ENCODE data around the gene LIPT1.
"Not testable (repeated sequence)": the region's sequence is repeated elsewhere in the genome, so short reads cannot be mapped to it uniquely, and the experiment has no call there.

The LIPT1 gene

DNA sequence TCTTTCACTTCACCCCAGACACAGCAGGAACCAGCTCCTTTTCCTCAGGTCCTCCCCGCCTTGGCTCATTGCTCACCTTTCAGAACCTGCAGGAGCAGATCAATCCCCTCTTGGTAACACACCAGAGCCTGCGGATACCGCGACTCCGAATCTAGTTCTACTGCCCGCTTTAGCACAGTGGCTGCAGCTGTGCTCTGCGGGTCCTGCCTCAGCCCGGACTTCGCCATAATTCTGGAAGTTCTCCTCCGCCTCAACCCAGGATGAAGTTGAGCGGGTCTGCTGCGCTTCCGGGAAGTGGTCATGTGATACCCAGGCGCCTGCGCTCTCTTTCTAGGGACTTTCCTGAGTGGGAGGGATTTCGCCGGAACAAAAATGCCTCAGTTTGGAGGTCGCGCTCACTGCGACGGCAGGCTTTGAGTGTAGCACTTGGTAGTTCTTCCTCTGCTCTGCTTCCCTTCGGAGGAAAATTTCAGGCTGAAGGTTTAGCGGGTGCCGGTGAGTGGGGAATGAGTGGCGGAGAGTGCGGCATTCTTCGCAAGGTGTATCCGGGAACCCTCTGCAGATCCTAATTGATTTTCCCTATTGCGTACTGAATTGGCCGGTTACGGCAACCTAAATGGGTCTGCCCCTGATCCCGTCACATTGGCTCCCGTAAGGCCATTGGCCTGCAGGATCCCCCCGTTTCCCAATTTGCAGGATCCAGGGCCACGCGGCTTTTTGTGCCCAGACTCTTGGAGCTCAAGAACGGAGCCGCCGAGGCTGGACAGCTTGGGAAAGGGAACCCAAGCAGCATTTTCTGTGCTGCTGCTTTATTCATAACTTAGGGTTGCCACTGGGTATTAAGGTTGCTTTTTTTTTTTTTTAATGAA, 26.2 kb downstream of the LIPT1 start, which contains the start of the genes MITD1 and MRPL30:
TSS of gene MITD1 (minus strand) at position 304 of the 869 bp plus-strand sequence. CDS start at position 227, 77 bp downstream.
TSS of gene MRPL30 (plus strand) at position 430 of the 869 bp plus-strand sequence. CDS start 5,020 bp downstream, outside the sequence.
- peak; percentile 67 for DNase-seq (ENCODE audit: low read depth)

DNA sequence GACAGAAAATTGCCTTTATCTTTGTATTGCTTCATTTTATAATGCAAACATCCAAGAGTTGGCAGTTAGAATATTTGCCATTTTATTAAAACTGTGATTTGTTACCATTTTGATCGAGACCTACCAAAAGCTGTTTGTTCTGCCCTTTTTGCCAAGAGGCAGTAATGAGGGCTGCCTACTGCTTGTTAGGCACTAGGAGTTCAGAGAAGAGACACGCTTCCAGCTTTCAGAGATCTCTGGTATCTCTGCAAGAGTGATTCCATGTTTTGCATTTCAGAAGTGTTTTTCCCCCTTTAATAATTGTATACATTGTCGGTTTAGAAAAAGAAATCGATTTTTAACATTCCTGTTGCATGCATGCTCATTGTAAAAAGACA, 26.8 kb downstream of the LIPT1 start:
- DNase-seq (ENCODE audit: low read depth) = no peak

DNA sequence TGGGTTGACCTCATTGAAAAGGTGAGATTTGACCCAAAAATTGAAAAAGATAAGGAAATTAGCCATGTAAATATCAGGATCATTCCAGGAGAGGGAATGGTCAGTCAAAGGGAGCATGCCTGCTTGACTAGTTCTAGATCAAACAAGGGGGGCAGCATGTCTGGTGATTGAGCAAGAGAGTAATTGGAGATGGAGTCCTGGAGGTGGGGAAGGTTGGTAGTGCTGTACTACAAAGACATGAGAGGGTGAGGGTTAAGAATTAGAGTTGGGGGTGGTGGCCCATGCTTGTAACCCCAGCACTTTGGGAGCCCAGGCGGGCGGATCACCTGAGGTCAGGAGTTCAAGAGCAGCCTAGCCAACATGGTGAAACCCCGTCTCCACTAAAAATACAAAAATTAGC, 28.3 kb downstream of the LIPT1 start:
- DNase-seq (ENCODE audit: low read depth) = no peak

DNA sequence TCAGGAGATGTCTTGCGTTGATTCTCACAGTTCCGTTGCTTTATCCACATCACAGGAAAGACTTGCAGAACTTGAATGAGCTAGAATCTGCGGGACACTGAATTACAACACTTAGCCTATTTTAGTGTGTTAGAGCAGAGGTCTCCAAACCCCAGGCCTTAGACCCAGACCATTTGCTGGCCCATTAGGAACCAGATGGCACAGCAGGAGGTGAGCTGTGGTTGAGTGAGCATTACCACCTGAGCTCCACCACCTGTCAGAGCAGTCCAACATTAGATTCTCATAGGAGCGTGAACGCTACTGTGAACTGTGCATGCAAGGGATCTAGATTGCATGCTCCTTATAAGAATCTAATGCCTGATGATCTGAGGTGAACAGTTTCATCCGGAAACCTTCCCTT, 30.0 kb downstream of the LIPT1 start:
- no peak for DNase-seq (ENCODE audit: low read depth)

DNA sequence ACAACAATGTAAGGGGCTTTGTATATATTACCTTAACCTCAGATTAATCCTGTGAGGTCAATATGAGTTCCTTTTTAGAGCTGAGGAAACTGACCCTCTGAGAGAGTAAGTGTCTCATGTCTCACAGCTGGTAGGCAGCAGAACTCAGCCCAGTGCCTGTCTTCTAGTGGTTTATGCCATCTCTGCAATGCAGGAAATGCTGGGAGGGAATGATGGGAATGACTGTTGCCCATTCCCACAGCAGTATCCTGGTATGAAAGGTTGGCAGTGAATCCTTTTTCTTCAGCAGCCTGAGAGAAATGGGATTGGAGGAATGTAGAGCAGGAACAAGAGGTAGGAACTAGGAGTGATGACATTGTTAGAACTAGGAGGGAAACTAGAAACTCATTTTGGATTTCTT, 32.2 kb downstream of the LIPT1 start:
- DNase-seq (ENCODE audit: low read depth) = no peak

- DNase-seq (ENCODE audit: low read depth) = no peak
Measured at GRCh38 chr2:99188357-99188756, 33.6 kb downstream of the LIPT1 start.

DNA sequence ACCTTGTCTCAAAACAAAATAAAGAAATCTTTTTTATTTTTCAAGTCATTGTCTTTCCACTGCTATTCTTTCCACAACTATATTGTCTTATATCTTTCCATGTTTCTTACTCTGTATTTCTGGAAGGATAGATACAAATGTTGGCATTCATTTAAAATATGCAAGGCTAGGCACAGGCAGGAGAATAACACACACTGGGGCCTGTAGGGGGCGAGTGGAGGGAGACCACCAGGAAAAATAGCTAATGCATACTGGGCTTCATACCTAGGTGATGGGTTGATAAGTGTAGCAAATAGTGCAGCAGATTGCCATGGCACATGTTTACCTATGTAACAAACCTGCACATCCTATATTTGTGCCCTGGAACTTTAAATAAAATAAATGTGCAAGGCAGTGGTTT, 35.8 kb downstream of the LIPT1 start:
- DNase-seq (ENCODE audit: low read depth) = no peak

DNA sequence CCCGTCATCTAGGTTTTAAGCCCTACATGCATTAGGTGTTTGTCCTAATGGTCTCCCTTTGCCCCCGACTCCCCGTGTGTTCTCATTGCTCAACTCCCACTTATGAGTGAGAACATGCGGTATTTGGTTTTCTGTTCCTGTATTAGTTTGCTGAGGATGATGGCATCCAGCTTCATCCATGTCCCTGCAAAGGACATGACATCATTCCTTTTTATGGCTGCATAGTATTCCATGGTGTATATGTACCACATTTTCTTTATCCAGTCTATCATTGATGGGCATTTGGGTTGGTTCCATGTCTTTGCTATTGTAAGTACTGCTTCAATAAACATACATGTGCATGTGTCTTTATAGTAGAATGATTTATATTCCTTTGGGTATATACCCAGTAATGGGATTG, 37.6 kb downstream of the LIPT1 start:
- DNase-seq (ENCODE audit: low read depth) = not testable (repeated sequence)

DNA sequence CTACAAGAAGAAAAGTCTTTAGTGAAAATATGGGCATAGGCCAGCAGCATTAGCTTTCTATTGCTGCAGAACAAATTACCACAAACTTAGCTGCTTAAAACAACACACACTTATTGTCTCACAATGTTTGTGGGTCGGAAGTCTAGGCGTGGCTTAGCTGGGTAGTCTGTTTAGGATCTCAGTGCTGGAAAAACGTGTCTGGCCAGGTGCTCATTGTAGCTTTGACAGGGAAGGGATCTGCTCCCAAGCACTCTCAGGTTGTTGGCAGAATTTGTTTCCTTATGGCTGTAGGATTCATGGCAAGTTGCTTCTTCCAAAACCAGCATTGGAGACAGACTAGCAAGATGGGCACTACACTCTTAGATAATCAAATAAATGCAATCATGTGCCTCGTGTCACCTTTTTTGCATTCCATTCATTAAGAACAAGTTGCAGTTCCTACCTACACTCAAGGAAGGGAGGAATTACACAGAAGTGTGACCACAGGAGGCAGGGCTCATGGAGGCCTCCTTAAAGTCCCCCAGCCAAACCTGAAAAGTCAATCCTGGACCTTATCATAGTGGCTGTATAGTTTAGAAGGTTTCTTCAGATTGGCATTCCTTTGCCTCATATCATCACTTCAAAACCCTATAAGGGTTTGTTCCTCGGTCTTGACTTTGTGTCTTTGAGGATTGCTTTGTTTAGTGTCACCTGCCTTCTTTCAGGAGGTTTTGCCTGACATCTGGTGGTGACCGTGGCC, 43.5 kb downstream of the LIPT1 start:
- DNase-seq (ENCODE audit: low read depth) = no peak

- no peak for DNase-seq (ENCODE audit: low read depth)
Measured at GRCh38 chr2:99200076-99200800, 45.5 kb downstream of the LIPT1 start.

DNA sequence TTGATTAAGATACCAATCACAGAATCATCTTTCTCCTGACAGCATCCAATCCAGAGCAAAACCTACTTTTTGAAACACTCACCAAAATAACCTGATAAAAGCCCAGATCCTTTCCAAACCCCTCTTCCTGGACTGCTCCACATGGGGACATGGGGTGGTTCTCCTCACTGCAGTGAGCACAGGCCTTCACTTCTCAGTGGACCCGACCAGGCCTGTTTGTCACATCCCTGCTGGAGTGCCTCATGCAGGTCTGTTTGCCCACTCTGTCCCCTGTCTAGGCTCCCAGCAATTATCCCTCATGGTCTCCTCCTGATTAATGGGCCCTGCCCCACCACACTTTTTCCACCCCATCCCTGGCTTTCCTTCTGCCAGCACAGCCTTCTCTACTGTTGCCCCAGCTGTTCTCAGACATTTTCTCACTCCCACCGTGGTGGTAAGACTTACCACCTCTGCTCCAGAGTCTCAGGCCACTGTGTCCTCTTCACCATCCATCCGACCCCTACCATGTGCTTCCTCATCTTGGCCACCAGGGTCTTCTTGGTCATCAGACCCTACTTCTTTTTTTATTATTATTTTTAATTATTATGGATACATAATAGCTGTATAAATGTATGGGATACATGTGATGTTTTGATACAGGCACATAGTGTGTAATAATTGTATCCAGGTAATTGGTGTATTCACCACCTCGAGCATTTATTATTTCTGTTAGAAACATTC, 47.4 kb downstream of the LIPT1 start:
- DNase-seq (ENCODE audit: low read depth) = no peak

GRCh38 chr2:99205491-99205890, 50.7 kb downstream of the LIPT1 start:
- no peak for DNase-seq (ENCODE audit: low read depth)

All from stimulated activated CD8-positive, alpha-beta memory T cell treated with anti-CD3 and anti-CD28 coated beads, Interleukin-15, amount 100 ng/mL, for 24 hours (primary cell).